ENCODE measurements around the gene C2CD3.

The C2CD3 gene, protein sequence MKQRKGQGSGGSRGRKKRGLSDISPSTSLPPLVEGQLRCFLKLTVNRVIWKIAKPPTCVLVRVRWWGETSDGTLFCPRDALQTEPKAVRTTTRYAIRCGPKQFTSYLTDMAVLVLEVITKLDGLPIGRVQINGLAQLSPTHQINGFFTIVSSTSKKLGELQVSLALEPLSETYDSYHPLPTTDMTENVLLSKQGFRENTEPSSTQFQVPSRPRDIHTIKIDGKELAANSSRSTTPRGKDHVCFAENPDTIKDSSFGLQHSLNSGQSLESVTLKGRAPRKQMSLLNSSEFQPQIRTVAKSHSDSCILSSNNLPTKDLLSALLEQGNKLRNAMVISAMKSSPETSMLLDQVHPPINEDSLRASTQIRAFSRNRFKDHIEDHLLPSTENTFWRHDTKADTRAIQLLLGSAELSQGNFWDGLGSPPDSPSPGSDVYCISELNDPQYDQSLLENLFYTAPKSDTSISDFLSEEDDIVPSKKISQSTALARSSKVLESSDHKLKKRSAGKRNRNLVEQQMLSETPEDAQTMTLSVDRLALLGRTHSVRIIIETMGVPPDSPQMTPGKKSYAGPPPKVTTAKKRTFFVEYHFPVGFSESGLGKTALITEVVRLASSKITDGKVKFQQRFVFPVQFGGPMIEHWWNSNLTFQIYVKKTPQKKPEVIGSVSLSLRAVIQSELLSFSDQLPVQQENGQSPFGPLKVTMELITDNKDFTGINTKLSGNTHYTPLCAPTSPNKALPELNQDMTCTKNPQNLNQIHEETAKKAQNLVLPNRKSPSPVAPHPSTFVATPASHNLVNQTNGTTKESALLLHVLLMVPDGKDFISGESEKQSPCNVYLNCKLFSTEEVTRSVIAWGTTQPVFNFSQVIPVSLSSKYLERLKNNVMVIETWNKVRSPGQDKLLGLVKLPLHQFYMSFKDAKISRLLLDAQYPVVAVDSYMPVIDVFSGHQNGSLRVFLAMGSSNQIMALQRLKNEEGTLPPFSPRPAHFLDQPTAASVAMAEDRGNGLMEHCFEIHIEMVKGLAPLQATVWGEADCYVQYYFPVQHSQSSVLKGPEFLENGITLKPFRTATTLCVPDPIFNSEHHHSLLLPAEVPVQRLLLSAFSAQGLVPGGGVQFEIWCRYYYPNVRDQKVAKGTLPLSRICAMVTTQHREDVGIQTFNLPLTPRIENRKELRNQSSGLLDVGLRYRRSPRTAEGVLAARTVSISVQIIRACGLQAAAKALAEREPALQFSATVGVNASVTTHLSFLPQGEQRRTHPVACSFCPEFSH (N-terminal part only)

DNA sequence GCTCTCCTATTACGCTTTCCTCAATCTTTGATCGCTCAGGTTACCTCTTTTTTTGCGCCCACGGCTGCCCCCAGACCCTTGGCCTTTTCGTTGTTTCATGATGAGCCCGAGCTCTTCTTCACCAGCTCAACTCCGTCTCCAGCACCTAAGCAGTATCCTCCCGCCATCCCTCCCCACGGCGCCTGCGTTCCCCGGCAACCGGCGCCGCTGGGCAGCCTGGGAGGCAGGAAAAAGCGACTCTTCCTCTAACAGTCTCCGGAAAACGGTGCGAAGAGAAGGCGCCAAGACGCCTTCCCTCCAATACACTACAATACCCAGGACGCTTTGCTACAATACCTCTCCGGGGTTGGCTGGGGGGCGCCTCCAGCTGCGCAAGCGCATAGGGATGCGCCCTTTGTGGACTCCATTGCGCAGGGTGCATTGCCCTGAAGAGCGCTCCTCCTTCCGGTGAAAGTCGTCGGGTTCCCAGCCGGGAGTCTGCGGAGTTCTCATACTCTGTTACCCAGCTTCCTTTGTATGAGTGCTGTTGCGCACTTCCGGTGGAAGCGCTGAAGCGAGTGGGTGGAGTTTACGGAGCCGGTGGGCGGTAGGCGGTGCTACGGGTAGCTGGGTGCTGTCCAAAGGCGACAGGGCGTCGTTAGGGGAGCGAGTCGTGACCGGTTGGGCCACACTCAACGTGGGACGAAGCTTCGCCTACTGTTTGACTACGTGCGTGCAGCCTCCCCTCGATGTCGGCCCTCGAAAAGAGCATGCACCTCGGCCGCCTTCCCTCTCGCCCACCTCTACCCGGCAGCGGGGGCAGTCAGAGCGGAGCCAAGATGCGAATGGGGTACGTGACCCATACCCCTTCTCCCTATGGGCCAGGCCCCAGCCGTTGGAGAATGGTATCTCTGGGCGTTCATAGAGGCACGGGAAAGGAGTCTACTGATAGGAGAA is at the start of gene C2CD3, which contains the start of gene PPME1:
Gene C2CD3, minus strand, starts transcription at position 309 of the 936 bp plus-strand sequence. Its CDS starts 210 bp downstream, at position 99.
Gene PPME1, plus strand, starts transcription at position 596 of the 936 bp plus-strand sequence. Its CDS starts 133 bp downstream, at position 729.
- FAIRE-seq = peak; percentile 99

DNA sequence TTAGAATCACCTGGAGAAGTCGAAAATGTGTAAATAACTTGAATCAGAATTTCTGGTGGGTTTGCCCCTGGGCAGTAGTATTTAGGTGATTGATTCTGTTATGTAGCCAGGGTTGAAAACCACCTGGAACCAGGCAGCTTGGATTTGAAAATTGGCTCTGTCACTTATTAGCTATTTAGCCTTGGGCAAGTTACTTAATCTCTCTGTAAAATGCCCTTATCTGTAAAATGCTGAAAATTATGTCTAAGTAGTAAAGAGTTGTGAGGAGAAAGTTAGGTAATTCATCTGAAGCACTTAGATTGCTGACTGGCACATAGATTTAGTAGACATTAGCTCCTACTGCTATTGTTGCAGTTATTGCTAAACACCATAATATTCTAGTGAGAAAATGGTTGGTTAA is 49.6 kb upstream of the C2CD3 start:
- peak; percentile 34 for FAIRE-seq

DNA sequence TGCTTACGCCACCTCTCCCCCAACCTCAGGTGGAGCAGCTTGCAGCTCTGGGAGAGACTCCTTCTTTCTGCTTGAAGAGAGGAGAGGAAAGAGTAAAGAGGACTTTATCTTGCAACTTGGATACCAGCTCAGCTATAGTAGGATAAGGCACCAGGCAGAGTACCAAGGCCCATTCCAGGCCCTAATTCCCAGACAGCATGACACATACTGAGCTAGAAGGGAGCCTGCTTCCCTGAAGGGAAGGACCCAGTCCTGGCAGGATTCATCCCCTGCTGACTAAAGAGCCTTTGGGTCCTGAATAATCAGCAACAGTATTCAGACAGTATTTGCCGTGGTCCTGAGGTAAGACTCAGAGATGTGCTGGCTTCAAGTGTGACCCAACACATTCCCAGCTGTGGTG is 41.7 kb upstream of the C2CD3 start:
- no peak for FAIRE-seq

DNA sequence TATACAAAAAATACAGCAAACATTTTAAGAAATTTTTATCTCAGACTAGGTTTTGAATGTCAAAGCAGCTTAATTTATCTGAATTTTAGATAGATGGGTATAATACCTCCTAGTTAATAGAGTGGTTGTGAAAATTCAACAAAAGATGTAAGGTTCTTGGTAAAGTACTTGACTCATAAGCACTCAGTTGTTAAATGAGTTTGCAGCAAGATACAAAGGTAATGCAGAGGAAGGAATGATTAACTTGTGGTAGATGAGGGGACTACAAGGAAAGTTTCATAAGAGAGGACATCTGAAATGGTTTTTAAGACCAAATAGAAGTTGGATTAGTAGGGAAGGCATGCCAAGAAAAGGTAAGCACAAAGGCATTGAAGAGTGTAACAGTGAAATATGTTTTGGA is 37.7 kb upstream of the C2CD3 start:
- no peak for FAIRE-seq

DNA sequence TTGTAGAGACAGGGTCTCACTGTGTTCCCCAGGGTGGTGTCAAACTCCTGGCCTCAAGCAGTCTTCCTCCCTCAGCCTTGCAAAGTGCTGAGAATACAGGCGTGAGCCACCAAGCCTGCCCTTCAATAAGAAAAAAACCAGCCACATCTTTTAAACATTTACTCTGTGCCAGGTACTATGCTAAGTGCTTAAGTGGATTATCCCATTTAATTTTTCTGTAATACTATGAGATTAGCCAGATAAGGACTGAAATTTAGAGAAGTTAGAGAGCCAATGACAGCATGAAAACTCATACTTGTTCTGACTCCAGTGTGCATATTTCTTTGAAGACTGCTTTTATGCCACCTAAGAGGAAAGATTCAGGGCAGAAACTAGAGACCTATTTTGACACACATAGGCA is 35.9 kb upstream of the C2CD3 start:
- FAIRE-seq = no peak

DNA sequence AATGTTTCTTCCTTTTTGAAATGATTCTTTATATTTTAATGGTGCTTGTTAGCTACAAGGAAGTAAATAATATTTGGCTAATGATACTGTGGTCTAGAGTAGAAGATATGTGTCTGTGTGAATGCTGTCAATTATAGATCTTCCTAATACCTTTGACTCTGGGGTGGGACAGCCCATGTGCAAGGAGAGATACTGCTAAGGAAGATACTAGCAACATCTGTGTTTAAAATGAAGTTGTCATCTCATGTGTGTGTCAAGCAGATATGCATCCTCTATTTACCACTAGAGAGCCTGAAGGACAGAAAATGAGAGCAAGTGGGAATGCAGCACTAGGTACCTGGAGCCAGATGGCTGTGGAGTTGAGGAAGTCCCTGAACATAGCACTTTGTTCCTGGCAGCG is 34.4 kb upstream of the C2CD3 start:
- FAIRE-seq = no peak

DNA sequence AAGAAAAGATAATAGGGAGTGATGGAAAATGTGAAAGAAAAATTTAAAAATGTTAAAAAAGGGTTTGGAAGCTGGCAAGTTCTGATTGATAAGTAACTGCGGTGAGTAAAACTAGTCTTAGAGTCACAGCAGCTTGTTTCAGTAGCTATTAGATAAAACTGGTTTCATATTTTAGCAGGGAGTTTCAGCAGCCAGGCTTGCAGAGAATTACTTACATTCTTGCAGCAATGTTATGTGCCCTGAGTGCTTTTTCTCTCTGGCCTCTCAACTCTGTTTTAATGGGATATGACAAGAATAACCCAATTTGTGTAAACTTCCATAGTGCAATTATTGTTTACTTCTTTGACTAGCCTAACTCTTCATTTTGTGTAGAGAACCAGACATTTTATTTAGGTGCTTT is 33.9 kb upstream of the C2CD3 start:
- FAIRE-seq = no peak

DNA sequence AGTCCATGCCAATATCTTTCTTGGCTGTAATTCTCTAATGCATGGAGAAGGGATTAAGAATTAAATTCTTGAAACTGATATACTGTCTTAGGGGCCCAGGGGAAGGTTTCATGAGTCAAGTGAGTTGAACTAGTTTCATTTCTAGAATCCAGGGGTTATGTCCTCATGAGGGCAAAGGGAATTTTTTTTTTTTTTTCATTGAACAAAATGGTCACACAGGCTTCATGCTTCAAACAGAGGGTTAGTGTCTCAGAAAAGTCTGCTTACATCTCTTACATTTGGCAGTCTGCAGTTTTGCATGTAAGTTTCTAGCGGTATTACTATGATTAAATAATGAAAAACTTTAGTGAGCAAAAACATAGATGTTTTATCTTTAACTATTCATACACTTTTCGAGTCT is 33.2 kb upstream of the C2CD3 start:
- FAIRE-seq = no peak

DNA sequence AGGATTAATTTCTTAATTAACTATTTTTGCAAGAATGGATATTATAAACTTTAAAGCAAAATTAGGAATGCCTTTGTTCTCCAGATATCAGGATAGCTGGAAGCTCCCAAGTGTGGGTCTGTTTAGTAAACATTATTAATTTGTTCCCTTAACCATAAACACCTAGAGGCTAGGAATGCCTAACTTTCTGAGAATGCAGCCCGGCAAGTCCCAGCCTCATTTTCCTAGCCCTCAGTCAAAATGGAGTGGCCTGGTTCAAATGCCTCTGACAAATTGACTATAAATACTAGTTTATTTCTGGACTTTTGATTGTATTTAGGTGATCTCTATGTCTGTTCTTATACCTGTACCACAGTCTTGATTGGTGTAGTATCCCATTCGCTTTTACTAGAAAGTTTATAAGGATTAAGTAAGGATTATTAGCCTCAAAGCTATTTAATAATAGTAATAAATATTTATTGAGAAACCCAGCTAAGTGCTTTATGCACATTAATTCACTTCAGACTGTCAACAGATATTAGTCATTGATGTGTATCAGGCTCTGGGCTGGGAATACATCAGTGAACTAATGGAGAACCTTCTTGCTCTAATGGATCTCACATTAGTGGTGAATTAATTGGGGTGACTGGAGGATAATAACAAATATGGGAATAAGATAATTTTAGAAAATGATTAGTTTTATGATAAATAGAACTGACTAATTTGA is 26.1 kb upstream of the C2CD3 start:
- FAIRE-seq = no peak

DNA sequence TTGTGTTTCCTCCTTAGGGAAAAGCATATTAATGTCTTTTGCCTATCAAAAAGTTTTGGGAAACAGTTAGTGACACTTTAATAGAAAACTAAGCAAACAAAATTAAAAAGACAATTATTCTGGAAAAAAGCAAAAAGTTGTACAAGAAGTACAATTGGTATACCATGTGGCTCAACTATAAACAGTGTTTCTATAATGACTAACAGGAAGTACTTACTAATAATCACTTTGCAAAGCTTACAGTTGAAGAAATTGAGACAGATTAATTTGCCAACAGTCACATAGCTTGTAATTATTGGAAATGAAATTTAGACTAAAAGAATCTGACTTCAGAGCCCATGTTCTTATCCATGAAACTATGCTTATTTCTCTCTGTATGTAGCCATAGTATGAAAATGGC is 25.0 kb upstream of the C2CD3 start:
- no peak for FAIRE-seq

DNA sequence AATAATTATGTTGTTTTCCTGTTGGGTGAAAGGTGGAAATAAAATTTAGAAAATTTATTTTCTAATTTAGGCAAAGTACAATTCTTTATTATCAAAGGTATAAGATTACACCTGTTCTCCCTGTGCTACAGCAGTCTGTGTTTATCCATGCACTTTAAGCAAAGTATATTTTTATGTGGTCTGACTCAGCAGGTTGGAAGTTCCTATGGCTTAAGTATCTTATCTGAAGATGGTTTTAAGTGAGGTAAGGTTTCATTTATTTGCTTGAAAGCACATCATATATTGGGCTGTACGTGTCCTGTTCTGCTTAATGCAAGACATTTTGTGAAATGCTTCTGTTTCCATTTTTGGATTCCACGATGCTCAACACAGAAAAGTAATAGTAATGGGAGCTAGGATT is 14.9 kb upstream of the C2CD3 start:
- FAIRE-seq = peak; percentile 78

DNA sequence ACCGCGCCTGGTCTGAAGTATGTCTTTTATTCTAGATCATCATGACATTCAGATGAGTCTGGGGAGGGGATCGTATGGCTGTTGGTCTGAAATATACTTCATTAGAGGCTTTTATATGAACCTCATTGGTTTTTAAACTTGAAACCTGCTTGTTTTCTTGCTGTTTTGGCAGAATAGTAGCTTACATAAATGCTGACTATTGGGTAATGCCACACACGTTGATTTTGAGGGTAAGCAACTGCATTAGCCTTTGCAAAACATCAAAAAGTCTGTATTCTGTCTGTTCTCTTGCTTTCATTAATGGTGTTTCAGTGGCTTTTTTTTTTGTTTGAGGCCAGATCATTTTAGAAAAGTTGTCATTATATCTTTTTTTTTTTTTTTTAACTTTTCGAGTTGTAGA is 14.5 kb upstream of the C2CD3 start:
- FAIRE-seq = no peak

DNA sequence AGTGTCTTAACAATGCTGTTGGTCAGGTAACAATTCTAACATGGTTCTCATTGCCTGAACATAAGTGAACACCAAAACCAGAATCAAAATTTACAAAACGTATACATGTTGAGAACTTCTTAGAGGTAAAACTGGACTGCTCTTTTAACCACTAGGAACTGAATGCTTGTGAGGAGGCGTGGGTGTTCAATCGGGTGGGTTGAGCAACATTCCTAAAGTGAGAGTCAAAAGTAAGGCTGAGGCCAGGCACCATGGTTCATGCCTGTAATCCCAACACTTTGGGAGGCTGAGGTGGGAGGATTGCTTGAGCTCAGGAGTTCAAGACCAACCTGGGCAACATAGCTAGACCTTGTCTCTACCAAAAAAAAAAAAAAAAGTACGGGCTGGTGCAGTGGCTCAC is 11.8 kb upstream of the C2CD3 start:
- FAIRE-seq = no peak

DNA sequence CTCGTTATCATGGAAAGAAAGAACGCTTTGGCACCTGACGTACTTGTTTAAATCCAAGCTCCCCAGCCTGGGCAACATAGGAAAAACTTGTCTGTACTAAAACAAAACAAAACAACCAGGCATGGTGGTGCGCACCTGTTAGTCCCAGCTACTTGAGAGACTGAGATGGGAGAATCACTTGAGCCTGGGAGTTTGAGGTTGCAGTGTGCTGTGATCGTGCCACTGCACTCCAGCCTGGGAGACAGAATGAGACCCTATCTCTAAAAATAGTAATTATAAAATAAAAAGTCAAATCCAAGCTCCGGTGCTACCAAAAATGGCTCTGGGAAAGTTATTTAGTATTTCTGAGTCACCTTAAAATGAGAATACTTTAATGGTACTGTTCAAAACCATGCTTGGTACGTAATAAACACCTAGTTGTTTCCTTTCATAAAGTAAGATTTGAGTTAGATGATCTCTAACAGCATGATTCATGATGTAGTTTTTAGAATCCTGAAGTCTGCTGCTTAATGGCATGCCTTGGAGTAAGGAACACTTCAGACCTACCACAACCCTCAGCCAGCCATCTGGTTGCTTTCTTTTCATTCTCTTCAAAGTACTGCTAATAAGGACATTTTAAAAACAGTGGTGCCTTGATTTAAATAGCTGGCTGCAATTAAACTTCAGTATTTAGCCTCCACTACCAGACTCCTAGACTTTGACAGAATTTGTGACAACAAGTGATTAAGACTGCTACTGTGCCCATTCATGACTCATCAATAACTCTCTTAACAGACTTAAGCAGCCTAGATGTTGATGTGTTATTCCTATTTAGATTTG is 8.6 kb upstream of the C2CD3 start:
- FAIRE-seq = no peak

DNA sequence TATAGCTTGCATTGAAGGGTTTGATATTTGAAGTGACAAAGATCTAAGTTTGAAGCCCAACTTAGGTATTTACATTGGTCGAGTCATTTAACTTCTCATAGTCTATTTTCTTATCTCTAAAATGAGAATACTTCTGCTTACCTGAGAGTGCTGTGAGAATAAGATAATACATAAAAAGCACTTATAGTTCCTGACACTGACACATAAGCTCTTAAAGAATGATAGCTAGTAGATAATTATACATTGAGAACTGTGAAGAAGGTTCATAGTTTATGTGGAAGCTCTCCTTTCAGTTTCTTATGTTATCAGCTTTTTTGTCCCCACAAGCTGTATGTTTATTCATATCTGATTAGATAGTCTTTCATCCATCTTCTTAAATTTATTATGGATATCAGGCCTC is 5.1 kb upstream of the C2CD3 start:
- FAIRE-seq = no peak

DNA sequence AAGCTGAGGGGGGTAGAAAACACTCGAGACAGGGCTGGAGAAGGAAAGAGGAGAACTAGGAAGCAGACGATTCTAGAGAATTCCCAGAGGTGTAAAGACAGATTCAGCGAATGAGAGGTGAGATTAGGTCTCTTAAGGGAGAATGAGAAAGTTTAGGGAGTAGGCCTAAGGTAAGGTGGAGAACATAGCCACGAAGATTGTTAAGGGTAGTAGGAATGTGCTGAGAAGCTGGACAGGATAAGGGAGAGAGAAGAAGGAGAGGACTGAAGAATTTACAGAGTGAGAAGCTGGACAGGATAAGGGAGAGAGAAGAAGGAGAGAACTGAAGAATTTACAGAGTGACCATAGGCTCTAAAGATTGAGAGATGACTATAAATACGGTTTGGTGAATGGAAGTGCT is 1.2 kb upstream of the C2CD3 start:
- no peak for FAIRE-seq

DNA sequence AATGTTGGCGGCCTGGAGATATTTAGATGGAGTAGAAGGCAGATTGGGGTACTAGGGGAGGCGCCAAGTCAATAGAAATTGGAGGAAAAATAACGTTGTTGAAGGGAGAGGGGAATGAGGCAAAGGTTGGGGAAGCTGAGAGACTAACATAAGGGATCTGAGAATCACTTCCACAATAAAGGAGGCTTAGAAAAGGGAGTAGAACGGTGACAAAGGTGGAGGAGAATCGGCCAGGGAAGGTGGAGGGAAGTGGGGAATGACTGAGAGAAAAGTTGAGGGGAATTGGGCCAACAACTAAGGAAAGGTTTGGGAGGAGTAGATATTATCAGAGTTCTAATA is 797 bp upstream of the C2CD3 start:
- no peak for FAIRE-seq

DNA sequence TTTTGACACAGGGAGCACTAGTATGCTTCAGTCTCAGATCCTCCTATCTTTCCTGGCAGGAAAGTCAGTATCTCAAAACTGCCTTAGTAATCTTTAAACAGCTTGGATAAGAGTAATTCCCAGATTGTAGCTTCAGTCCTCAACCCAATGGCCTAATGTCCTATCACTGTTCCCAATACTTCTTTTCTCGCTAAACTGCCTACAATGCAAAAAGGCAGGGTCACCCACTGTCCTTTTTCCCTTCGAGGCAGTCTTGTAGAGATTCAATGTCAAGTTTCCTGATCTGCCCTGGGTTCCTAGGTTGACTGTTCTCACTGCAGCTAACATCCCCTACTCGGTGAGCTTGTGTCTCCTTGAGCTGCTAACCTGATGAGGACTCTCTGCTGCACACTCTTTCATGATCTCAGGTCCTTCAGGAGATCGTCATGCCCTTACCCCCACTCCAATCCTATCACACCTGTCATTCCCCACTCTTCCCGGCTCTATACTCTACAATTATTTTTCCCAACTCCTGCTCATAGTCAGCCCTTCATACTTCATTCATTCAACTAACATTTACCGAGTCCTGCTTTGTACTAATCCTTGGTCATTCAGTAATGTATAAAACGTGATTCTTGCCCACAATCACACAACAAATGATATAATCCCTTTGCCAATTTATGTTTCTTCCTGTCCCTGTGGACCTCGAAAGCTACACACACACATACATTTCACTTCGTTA is 904 bp downstream of the C2CD3 start:
- no peak for FAIRE-seq

DNA sequence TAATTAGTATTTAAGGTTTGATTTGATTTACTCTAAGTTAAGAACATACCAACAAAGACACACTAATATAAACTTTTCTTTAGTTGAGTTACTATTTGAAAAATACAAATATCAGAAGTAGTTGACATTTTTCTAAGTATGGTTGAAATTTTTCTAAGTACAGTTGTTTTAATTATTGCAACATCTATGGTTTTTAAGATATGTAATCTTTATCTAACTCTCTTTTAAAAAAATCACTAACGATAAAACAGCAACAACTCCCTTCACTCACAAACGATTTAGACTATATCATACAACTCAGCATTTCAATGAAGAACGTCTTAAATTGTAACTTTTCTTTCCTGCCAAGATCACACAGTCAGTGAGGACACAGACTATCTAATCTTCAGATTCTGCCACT is 2.0 kb downstream of the C2CD3 start:
- peak; percentile 34 for FAIRE-seq

Measured in G401.6 (cell line).